Measurements from ENCODE around the gene MED29. TPM values are rescaled to one million over a fixed set of nuclear protein-coding genes. Genes with fewer than 3 reads are reported as not detected.

The MED29 gene
- total and polyA plus RNA-seq, 9 donors, result 27.7 to 62.9 (median 55.0) TPM

DNA sequence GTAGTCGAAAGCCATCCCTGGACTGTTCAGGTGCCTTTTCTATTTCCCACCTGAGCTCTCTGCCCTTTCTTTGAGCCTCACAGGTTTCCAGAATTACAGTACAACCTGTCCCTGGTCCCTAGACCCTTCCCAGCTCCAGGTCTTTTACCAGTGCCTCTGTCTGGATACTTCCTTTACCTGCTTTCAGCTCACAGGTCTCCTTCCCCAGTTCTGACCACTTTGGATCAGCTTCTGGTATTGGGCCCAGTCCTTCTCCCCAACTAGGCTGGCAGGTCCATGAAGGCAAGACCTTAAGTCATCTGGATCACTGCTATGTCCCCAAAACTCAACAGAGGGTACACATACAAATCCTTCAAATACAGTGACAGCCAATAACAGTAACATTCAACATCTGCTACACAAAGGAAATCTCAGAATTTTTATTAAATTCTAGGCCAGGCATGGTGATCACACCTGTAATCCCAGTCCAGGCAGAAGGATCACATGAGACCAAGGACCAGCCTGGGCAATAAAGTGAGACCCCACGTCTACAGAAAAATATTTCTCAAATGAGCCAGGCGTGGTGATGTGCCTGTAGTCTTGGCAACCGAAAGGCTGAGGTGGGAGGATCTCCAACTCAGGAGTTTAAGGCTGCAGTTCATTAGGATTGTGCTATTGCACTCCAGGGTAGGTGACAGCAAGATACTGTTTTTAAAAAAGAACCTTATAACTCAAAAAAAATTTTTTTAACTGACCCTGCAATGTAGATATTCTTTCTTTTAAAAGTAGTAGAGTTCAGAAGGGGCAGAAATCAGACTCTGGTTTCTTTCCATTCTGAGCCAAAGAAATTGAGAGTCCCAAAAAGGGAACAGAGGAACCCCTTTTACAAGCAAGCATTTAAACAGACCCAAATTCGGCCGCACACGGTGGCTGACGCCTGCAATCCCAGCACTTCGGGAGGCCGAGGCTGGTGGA is 43.2 kb downstream of the MED29 start:
- Histone ChIP-seq H3K4me1 (ENCODE audit: insufficient read depth) (peaks cover 9% of the 10 kb centered on the region), H3K27me3 (no peaks in the 10 kb centered on the region), H3K9me3 (no peaks in the 10 kb centered on the region), H3K27ac (no peak overlapping the region), H3K36me3 (no peaks in the 10 kb centered on the region), H3K4me3 (peak overlapping the region; percentile 90)
- no peak for DNase-seq
- TF ChIP-seq, protein P1, sequence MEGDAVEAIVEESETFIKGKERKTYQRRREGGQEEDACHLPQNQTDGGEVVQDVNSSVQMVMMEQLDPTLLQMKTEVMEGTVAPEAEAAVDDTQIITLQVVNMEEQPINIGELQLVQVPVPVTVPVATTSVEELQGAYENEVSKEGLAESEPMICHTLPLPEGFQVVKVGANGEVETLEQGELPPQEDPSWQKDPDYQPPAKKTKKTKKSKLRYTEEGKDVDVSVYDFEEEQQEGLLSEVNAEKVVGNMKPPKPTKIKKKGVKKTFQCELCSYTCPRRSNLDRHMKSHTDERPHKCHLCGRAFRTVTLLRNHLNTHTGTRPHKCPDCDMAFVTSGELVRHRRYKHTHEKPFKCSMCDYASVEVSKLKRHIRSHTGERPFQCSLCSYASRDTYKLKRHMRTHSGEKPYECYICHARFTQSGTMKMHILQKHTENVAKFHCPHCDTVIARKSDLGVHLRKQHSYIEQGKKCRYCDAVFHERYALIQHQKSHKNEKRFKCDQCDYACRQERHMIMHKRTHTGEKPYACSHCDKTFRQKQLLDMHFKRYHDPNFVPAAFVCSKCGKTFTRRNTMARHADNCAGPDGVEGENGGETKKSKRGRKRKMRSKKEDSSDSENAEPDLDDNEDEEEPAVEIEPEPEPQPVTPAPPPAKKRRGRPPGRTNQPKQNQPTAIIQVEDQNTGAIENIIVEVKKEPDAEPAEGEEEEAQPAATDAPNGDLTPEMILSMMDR (IDR thresholded peaks at IDR 0.05), result no peak
- TF ChIP-seq POLR2A (IDR thresholded peaks at IDR 0.05) (no peak), EP300 (IDR thresholded peaks at IDR 0.05) (no peak)
- WGBS, 3 donors, result 39 to 46% (median 40%) methylated on average over 10 of the region's 10 CpGs
- intact Hi-C loops (cut with DNase I), result no loop called here

DNA sequence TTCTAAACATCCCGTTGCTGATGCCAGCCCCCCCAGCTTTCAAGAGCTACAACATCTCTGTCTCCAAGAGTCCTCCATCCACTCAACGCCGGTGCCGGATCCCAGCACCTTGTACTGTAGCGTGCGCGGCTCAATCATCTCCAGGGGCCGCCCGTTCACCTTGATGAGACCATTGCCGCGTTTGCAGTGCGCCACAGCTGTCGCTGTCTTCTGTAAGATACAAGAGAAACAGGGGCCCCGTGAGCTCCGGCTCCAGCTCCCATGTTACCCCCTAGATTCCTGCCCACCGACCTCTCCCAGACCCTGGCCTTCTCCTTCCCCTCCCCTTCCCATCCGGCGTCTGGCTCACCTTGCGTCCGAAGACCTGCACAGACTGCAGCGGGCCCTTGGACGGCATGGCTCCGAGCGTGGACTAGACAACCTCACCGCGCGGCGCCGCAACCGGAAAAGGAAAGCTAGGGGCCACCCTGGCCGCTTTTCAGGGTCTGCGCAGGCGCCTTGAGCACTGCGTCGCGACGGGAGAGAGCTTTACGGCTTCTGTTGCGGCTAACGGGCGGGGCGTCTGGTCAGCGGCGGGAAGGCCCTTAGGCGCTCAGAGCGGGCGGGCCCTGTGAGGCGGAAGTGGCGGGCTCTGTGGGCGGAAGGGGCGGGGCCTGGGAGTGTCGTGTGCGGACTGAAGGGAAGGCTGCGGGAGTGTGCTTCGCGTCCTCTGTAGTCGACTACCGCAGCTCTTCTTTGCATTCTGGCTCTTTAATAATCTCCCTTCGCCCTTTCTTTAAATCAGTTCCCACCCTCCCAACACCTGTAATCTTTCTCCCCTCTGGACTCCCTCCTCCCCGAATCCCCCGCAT is 44.5 kb downstream of the MED29 start, which contains the start of gene RPS16:
Gene RPS16 (minus strand): TSS at position 451 of the 851 bp plus-strand sequence. CDS start 54 bp downstream, at position 397.
- WGBS, 3 donors, result 0 to 1% (median 0%) methylated on average over 61 of the region's 61 CpGs
- intact Hi-C loops (cut with DNase I), result no loop called here

GRCh38 chr19:39436350-39436716 is 45.2 kb downstream of the MED29 start:
- H3K27ac ChIP-seq, result peak overlapping the region in 1 of 2 donors; percentile 73
- no peaks in the 10 kb centered on the region for H3K36me3 ChIP-seq
- no peak for DNase-seq
- peak overlapping the region; percentile 90 for H3K4me3 ChIP-seq
- H3K27me3 ChIP-seq, result no peaks in the 10 kb centered on the region
- peaks cover 9% of the 10 kb centered on the region for H3K4me1 ChIP-seq (ENCODE audit: insufficient read depth)
- H3K9me3 ChIP-seq, result no peaks in the 10 kb centered on the region
- TF ChIP-seq, protein P1 (IDR thresholded peaks at IDR 0.05), result no peak
- no peak for TF ChIP-seq EP300 (IDR thresholded peaks at IDR 0.05)
- intact Hi-C loops (cut with DNase I), result no loop called here
- WGBS, 3 donors, result 0 to 4% (median 1%) methylated on average over 2 of the region's 2 CpGs

More for the DNA sequence above, 44.5 kb downstream of the MED29 start, which contains the start of gene RPS16:
- Histone ChIP-seq H3K27ac (peak within 1 kb of the TSS; percentile 39 to 73), H3K4me3 (peak within 1 kb of the TSS; percentile 90), H3K4me1 (ENCODE audit: insufficient read depth) (peaks cover 9% of the 10 kb centered on the region), H3K9me3 (no peaks in the 10 kb centered on the region), H3K27me3 (no peaks in the 10 kb centered on the region), H3K36me3 (no peaks in the 10 kb centered on the region)
- DNase-seq, result peak; percentile 98 to 99 (median 99)
- TF ChIP-seq POLR2A (IDR thresholded peaks at IDR 0.05), result peak; percentile 95
- no peak for TF ChIP-seq EP300 (IDR thresholded peaks at IDR 0.05)
- TF ChIP-seq, protein P1 (IDR thresholded peaks at IDR 0.05), result no peak

DNA sequence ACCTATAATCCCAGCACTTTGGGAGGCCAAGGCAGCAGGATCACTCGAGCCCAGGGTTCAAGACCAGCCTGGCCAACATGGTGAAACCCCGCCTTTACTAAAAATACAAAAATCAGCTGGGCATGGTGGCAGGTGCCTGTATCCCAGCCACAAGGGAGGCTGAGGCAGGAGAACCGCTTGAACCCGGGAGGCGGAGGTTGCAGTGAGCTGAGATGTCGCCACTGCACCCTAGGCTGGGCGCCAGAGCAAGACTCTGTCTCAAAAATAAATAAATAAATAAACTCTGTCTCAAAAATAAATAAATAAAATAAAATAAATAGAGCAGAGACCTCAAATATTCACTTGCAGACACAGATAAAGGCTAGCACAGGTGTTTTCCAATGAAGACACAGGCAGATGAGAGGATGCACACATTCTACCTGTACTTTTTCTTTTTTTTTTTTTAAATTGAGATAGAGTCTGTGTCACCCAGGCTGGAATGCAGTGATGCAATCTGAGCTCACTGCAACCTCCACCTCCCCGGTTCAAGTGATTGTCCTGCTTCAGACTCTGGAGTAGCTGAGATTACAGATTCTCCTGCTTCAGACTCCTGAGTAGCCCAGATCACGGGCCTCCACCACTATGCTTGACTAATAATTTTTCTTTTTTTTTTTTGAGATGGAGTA is 47.2 kb downstream of the MED29 start:
- TF ChIP-seq, protein P1 (IDR thresholded peaks at IDR 0.05), result no peak
- TF ChIP-seq EP300 (IDR thresholded peaks at IDR 0.05) (no peak), POLR2A (IDR thresholded peaks at IDR 0.05) (no peak)
- Histone ChIP-seq H3K36me3 (no peaks in the 10 kb centered on the region), H3K27me3 (no peaks in the 10 kb centered on the region), H3K9me3 (no peaks in the 10 kb centered on the region), H3K4me1 (ENCODE audit: insufficient read depth) (peaks cover 9% of the 10 kb centered on the region), H3K4me3 (no peak overlapping the region), H3K27ac (no peak overlapping the region)
- 77 to 80% (median 78%) methylated on average over 9 of the region's 9 CpGs for WGBS, 3 donors
- no peak for DNase-seq
- intact Hi-C loops (cut with DNase I), result no loop called here

Data from ovary (tissue), 9 donors.